ENCODE measurements around the gene MRPL57.

Gene MRPL57

GRCh38 chr13:21137696-21138095 is 38.8 kb upstream of the MRPL57 start:
- no peak for TF ChIP-seq SIN3A (IDR thresholded peaks at IDR 0.05; ENCODE audit: borderline replicate concordance, insufficient read depth, low read length)
- no peak for TF ChIP-seq REST (IDR thresholded peaks at IDR 0.05; ENCODE audit: insufficient read depth in 1 of 2, low read depth in 2 of 2, low read length in 2 of 2)
- TF ChIP-seq FOXP2 (optimal IDR thresholded peaks at IDR 0.05; ENCODE audit: borderline replicate concordance, extremely low read depth, extremely low read length, insufficient read depth) = no peak
- TF ChIP-seq TAF1 (IDR thresholded peaks at IDR 0.05; ENCODE audit: borderline replicate concordance, insufficient read depth, low read length) = no peak
- no peak for TF ChIP-seq POLR2AphosphoS5 (IDR thresholded peaks at IDR 0.05; ENCODE audit: low read depth, low read length)

- no peak for TF ChIP-seq FOXP2 (optimal IDR thresholded peaks at IDR 0.05; ENCODE audit: borderline replicate concordance, extremely low read depth, extremely low read length, insufficient read depth)
- TF ChIP-seq TAF1 (IDR thresholded peaks at IDR 0.05; ENCODE audit: borderline replicate concordance, insufficient read depth, low read length) = no peak
- TF ChIP-seq SIN3A (IDR thresholded peaks at IDR 0.05; ENCODE audit: borderline replicate concordance, insufficient read depth, low read length) = no peak
- no peak for TF ChIP-seq POLR2AphosphoS5 (IDR thresholded peaks at IDR 0.05; ENCODE audit: low read depth, low read length)
- no peak for TF ChIP-seq REST (IDR thresholded peaks at IDR 0.05; ENCODE audit: insufficient read depth in 1 of 2, low read depth in 2 of 2, low read length in 2 of 2)
These were observed 37.9 kb upstream of the MRPL57 start for GRCh38 chr13:21138561-21138960.

- TF ChIP-seq SIN3A (IDR thresholded peaks at IDR 0.05; ENCODE audit: borderline replicate concordance, insufficient read depth, low read length) = no peak
- TF ChIP-seq FOXP2 (optimal IDR thresholded peaks at IDR 0.05; ENCODE audit: borderline replicate concordance, extremely low read depth, extremely low read length, insufficient read depth) = no peak
- no peak for TF ChIP-seq TAF1 (IDR thresholded peaks at IDR 0.05; ENCODE audit: borderline replicate concordance, insufficient read depth, low read length)
- no peak for TF ChIP-seq REST (IDR thresholded peaks at IDR 0.05; ENCODE audit: insufficient read depth in 1 of 2, low read depth in 2 of 2, low read length in 2 of 2)
- no peak for TF ChIP-seq POLR2AphosphoS5 (IDR thresholded peaks at IDR 0.05; ENCODE audit: low read depth, low read length)
These were observed 37.1 kb upstream of the MRPL57 start for GRCh38 chr13:21139374-21139773.

GRCh38 chr13:21142766-21143165 is 33.7 kb upstream of the MRPL57 start:
- no peak for TF ChIP-seq FOXP2 (optimal IDR thresholded peaks at IDR 0.05; ENCODE audit: borderline replicate concordance, extremely low read depth, extremely low read length, insufficient read depth)
- TF ChIP-seq SIN3A (IDR thresholded peaks at IDR 0.05; ENCODE audit: borderline replicate concordance, insufficient read depth, low read length) = no peak
- no peak for TF ChIP-seq POLR2AphosphoS5 (IDR thresholded peaks at IDR 0.05; ENCODE audit: low read depth, low read length)
- TF ChIP-seq TAF1 (IDR thresholded peaks at IDR 0.05; ENCODE audit: borderline replicate concordance, insufficient read depth, low read length) = no peak
- no peak for TF ChIP-seq REST (IDR thresholded peaks at IDR 0.05; ENCODE audit: insufficient read depth in 1 of 2, low read depth in 2 of 2, low read length in 2 of 2)

- TF ChIP-seq SIN3A (IDR thresholded peaks at IDR 0.05; ENCODE audit: borderline replicate concordance, insufficient read depth, low read length) (no peak), FOXP2 (optimal IDR thresholded peaks at IDR 0.05; ENCODE audit: borderline replicate concordance, extremely low read depth, extremely low read length, insufficient read depth) (no peak), POLR2AphosphoS5 (IDR thresholded peaks at IDR 0.05; ENCODE audit: low read depth, low read length) (no peak), REST (IDR thresholded peaks at IDR 0.05; ENCODE audit: insufficient read depth in 1 of 2, low read depth in 2 of 2, low read length in 2 of 2) (no peak), TAF1 (IDR thresholded peaks at IDR 0.05; ENCODE audit: borderline replicate concordance, insufficient read depth, low read length) (no peak)
These were observed 28.6 kb upstream of the MRPL57 start for GRCh38 chr13:21147827-21148226.

Measured in PFSK-1 (cell line).